Trophoblast cell (in vitro differentiated cells and primary cell): Measurements from ENCODE around the gene INPP5D.

Experiments used
- DNase-seq, 2 donors: peaks; one replicate each; pipeline ENCODE4 v3.0.0-alpha.2; 2016
- H2AFZ ChIP-seq: 2 replicates; pipeline ENCODE4 v1.6.1; 2013; ENCODE audit warnings: low read length, moderate library complexity, mild to moderate bottlenecking; ENCODE audit not compliant: insufficient read depth, poor library complexity
- H2AK5ac ChIP-seq: 2 replicates; pipeline ENCODE4 v1.6.1; 2013; ENCODE audit warnings: mild to moderate bottlenecking, low read length
- H2BK120ac ChIP-seq: 2 replicates; pipeline ENCODE4 v1.6.1; 2013; ENCODE audit warnings: low read length, mild to moderate bottlenecking, moderate library complexity; ENCODE audit not compliant: insufficient read depth, poor library complexity
- H2BK12ac ChIP-seq: 2 replicates; pipeline ENCODE4 v1.6.1; 2013; ENCODE audit warnings: mild to moderate bottlenecking, low read length, moderate library complexity
- H2BK5ac ChIP-seq: 2 replicates; pipeline ENCODE4 v1.6.1; 2013; ENCODE audit warnings: low read length, low read depth, moderate library complexity, mild to moderate bottlenecking; ENCODE audit not compliant: poor library complexity
- H3K14ac ChIP-seq: 2 replicates; pipeline ENCODE4 v1.6.1; 2013; ENCODE audit warnings: mild to moderate bottlenecking, low read length
- H3K18ac ChIP-seq: 2 replicates; pipeline ENCODE4 v1.6.1; 2013; ENCODE audit warnings: mild to moderate bottlenecking, low read length
- H3K23ac ChIP-seq: 2 replicates; pipeline ENCODE4 v1.6.1; 2013; ENCODE audit warnings: low read length
- H3K27ac ChIP-seq: 2 replicates; pipeline ENCODE4 v1.5.1; 2013; ENCODE audit warnings: low read depth, mild to moderate bottlenecking, inconsistent platforms, low read length, moderate library complexity
- H3K27me3 ChIP-seq: 2 replicates; pipeline ENCODE4 v1.6.1; 2013; ENCODE audit warnings: inconsistent platforms, mild to moderate bottlenecking, low read length, moderate library complexity; ENCODE audit not compliant: insufficient read depth
- H3K36me3 ChIP-seq, 2 experiments: 1 replicate in 1 of 2; 2 replicates in 1 of 2; pipeline ENCODE4 v1.6.1; 2013; ENCODE audit warnings: low read length in 2 of 2, mild to moderate bottlenecking in 2 of 2, moderate library complexity in 1 of 2; ENCODE audit not compliant: insufficient read depth in 2 of 2, control insufficient read depth in 1 of 2
- H3K4ac ChIP-seq: 2 replicates; pipeline ENCODE4 v1.6.1; 2013; ENCODE audit warnings: low read depth, mild to moderate bottlenecking, low read length, moderate library complexity
- H3K4me1 ChIP-seq, 2 experiments: 1 replicate in 1 of 2; 2 replicates in 1 of 2; pipeline ENCODE4 v1.6.1; 2013; ENCODE audit warnings: low read length in 2 of 2, mild to moderate bottlenecking in 2 of 2, moderate library complexity in 1 of 2; ENCODE audit not compliant: insufficient read depth in 2 of 2, control insufficient read depth in 1 of 2
- H3K4me2 ChIP-seq: 2 replicates; pipeline ENCODE4 v1.6.1; 2013; ENCODE audit warnings: inconsistent platforms, mild to moderate bottlenecking, low read length, moderate library complexity
- H3K4me3 ChIP-seq: 2 replicates; pipeline ENCODE4 v1.5.1; 2013; ENCODE audit warnings: mild to moderate bottlenecking, low read depth, low read length, inconsistent platforms
- H3K79me1 ChIP-seq: one replicate; pipeline ENCODE4 v1.6.1; 2013; ENCODE audit warnings: low read length
- H3K79me2 ChIP-seq: 2 replicates; pipeline ENCODE4 v1.6.1; 2013; ENCODE audit warnings: low read length, mild to moderate bottlenecking; ENCODE audit not compliant: control insufficient read depth, insufficient read depth, poor library complexity
- H3K9ac ChIP-seq: 2 replicates; pipeline ENCODE4 v1.6.1; 2013; ENCODE audit warnings: mild to moderate bottlenecking, low read length
- H3K9me3 ChIP-seq: 2 replicates; pipeline ENCODE4 v1.6.1; 2013; ENCODE audit warnings: low read depth, mild to moderate bottlenecking, control low read depth, inconsistent platforms, low read length; ENCODE audit not compliant: insufficient read depth
- H4K12ac ChIP-seq: 2 replicates; pipeline ENCODE4 v1.6.1; 2013; ENCODE audit warnings: low read depth, mild to moderate bottlenecking, low read length, moderate library complexity
- H4K8ac ChIP-seq: 2 replicates; pipeline ENCODE4 v1.6.1; 2013; ENCODE audit warnings: low read depth, mild to moderate bottlenecking, low read length, moderate library complexity
- H4K91ac ChIP-seq: one replicate; pipeline ENCODE4 v1.6.1; 2013; ENCODE audit warnings: low read depth, mild to moderate bottlenecking, low read length, moderate library complexity
- WGBS: extraction: QIAGEN DNeasy Blood & Tissue Kit; methylation state at CpG from one replicate; pipeline ENCODE4 v1.1.7; 2013; ENCODE audit warnings: missing lambda C conversion rate; ENCODE audit not compliant: insufficient read length, insufficient coverage; ENCODE audit errors: extremely low coverage; 5-methylcytosine and 5-hydroxymethylcytosine counted together

INPP5D gene

GRCh38 chr2:233091595-233092375 is 31.6 kb downstream of the INPP5D start:
- Histone ChIP-seq H3K23ac (no peak overlapping the region), H2BK5ac (no peak overlapping the region), H3K36me3 (no peaks in the 10 kb centered on the region), H2BK12ac (no peak overlapping the region), H3K18ac (no peak overlapping the region), H3K4me2 (no peak overlapping the region), H3K27ac (no peak overlapping the region), H3K4ac (no peak overlapping the region), H3K14ac (no peak overlapping the region), H3K79me1 (no peaks in the 10 kb centered on the region), H4K8ac (no peak overlapping the region), H3K27me3 (no peaks in the 10 kb centered on the region), H2AK5ac (no peak overlapping the region), H4K91ac (no peak overlapping the region), H3K4me3 (no peak overlapping the region), H2BK120ac (no peak overlapping the region), H3K9ac (no peak overlapping the region), H3K9me3 (no peaks in the 10 kb centered on the region), H4K12ac (no peak overlapping the region), H3K4me1 (no peaks in the 10 kb centered on the region), H2AFZ (no peak overlapping the region), H3K79me2 (no peaks in the 10 kb centered on the region)
- DNase-seq = no peak
- no CpG with 5 or more reads among the region's 18 CpGs for WGBS

GRCh38 chr2:233092432-233093165 is 32.5 kb downstream of the INPP5D start:
- no peak overlapping the region for H3K9ac ChIP-seq
- no peak overlapping the region for H3K4me3 ChIP-seq
- H4K91ac ChIP-seq = no peak overlapping the region
- no peak overlapping the region for H3K14ac ChIP-seq
- no peaks in the 10 kb centered on the region for H3K79me2 ChIP-seq
- no peaks in the 10 kb centered on the region for H3K4me1 ChIP-seq
- no peak for DNase-seq
- H3K4me2 ChIP-seq = no peak overlapping the region
- WGBS = no CpG with 5 or more reads among the region's 9 CpGs
- H3K18ac ChIP-seq = no peak overlapping the region
- no peak overlapping the region for H3K27ac ChIP-seq
- no peaks in the 10 kb centered on the region for H3K27me3 ChIP-seq
- no peak overlapping the region for H2BK12ac ChIP-seq
- H2BK120ac ChIP-seq = no peak overlapping the region
- no peaks in the 10 kb centered on the region for H3K9me3 ChIP-seq
- H3K4ac ChIP-seq = no peak overlapping the region
- H2AFZ ChIP-seq = no peak overlapping the region
- H2AK5ac ChIP-seq = no peak overlapping the region
- H3K79me1 ChIP-seq = no peaks in the 10 kb centered on the region
- H2BK5ac ChIP-seq = no peak overlapping the region
- H3K23ac ChIP-seq = no peak overlapping the region
- H4K12ac ChIP-seq = no peak overlapping the region
- H3K36me3 ChIP-seq = no peaks in the 10 kb centered on the region
- H4K8ac ChIP-seq = no peak overlapping the region

DNA sequence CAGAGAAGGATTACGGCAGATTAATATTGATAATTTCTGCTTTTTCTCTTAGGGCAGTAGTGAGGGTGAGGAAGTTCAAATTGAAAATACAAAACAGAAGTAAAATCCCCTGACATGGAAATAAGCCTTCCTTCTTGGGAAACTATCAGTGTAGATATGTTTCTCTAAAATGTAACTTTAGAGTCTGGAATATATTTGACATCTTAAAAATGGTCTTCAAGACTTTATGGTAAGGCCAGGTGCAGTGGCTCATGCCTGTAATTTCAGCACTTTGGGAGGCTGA is 33.0 kb downstream of the INPP5D start:
- no peaks in the 10 kb centered on the region for H3K27me3 ChIP-seq
- no peak for DNase-seq
- no peak overlapping the region for H3K4me3 ChIP-seq
- H4K91ac ChIP-seq = no peak overlapping the region
- H3K4ac ChIP-seq = no peak overlapping the region
- H2BK12ac ChIP-seq = no peak overlapping the region
- H2AK5ac ChIP-seq = no peak overlapping the region
- H3K9me3 ChIP-seq = no peaks in the 10 kb centered on the region
- no peak overlapping the region for H3K4me2 ChIP-seq
- no CpG with 5 or more reads among the region's 1 CpG for WGBS
- no peak overlapping the region for H3K27ac ChIP-seq
- H3K18ac ChIP-seq = no peak overlapping the region
- H3K79me1 ChIP-seq = no peaks in the 10 kb centered on the region
- H2BK5ac ChIP-seq = no peak overlapping the region
- no peak overlapping the region for H3K14ac ChIP-seq
- H3K36me3 ChIP-seq = no peaks in the 10 kb centered on the region
- no peak overlapping the region for H2AFZ ChIP-seq
- no peaks in the 10 kb centered on the region for H3K79me2 ChIP-seq
- H3K4me1 ChIP-seq = no peaks in the 10 kb centered on the region
- H2BK120ac ChIP-seq = no peak overlapping the region
- H4K8ac ChIP-seq = no peak overlapping the region
- no peak overlapping the region for H3K9ac ChIP-seq
- H3K23ac ChIP-seq = no peak overlapping the region
- no peak overlapping the region for H4K12ac ChIP-seq

DNA sequence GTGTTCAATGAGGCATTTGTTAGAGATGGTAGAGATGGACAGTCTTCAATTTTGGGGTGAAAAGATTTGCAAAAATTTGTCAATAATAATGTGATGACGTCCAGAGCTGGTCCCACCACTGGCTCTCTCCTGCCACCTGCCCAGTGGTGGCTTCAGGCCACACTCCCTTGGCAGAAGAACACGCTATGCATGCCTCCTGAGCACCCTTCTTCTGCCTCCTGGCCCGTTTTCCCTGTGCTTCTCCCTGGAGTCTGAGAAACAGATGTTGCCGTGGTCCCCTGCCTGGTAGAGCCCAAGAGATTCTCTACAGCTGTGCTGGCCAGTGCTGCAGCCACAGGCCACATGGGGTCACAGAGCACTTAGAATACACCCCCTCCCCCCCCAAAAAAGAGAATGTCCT is 33.6 kb downstream of the INPP5D start:
- no peak overlapping the region for H4K8ac ChIP-seq

More for the DNA sequence above, 33.6 kb downstream of the INPP5D start:
- Histone ChIP-seq H3K9me3 (no peaks in the 10 kb centered on the region), H2BK5ac (no peak overlapping the region), H3K27ac (no peak overlapping the region), H3K27me3 (no peaks in the 10 kb centered on the region), H3K9ac (no peak overlapping the region), H4K91ac (no peak overlapping the region), H3K79me2 (no peaks in the 10 kb centered on the region), H2BK12ac (no peak overlapping the region), H2AFZ (no peak overlapping the region), H3K36me3 (no peaks in the 10 kb centered on the region), H3K4me3 (no peak overlapping the region), H2BK120ac (no peak overlapping the region), H3K4me2 (no peak overlapping the region), H3K4me1 (no peaks in the 10 kb centered on the region), H3K18ac (no peak overlapping the region), H2AK5ac (no peak overlapping the region), H3K4ac (no peak overlapping the region), H4K12ac (no peak overlapping the region), H3K23ac (no peak overlapping the region), H3K79me1 (no peaks in the 10 kb centered on the region), H3K14ac (no peak overlapping the region)
- no peak for DNase-seq
- WGBS = no CpG with 5 or more reads among the region's 4 CpGs
